ENCODE data around the gene ADORA1.

The ADORA1 gene

DNA sequence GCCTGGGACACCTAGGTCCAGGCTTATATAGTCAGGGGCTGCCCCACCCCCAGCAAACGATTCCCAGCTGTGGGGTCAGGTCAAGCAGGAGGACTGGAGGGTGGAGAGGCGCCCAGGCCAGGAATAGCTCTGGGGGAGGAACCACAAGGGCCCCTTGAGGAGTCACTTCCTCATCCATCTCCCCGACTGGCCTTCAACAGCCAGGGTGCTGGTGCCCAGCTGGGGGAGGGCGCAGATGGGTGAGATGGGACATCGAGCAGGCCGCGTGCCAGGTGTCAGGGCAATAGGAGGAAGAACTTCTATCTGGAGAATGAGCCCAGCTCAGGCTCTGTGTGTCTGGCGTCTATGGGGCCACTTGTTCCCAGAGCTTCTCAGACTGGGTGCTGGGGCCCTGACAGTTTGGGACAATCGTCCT, 48.3 kb downstream of the ADORA1 start:
- Histone ChIP-seq H3K27ac (ENCODE audit: extremely low read depth, low read depth, low read length) (no peak overlapping the region), H3K9me3 (ENCODE audit: control insufficient read depth, insufficient read depth, low read depth, low read length) (no peaks in the 10 kb centered on the region), H3K4me1 (ENCODE audit: control insufficient read depth, insufficient read depth, low read length) (no peaks in the 10 kb centered on the region; the same call in 1 of the 2 replicates), H3K4me3 (ENCODE audit: low read depth, low read length) (no peak overlapping the region), H3K36me3 (ENCODE audit: control insufficient read depth in 2 of 2, insufficient read depth in 1 of 2, low read length in 2 of 2) (no peaks in the 10 kb centered on the region)
- ChIA-PET POLR2A (interaction anchor here (1.4 kb wide), 1 partner anchor 48 kb away, joined by 5 read pairs; the partner anchor contains the start of gene ADORA1), CTCF (interaction anchor here (0.7 to 1.4 kb wide), 3 partner anchors 41 to 135 kb away, joined by 4 to 6 read pairs (median 4); no protein-coding TSS in a partner anchor)
- TF ChIP-seq GLIS1 (tag by site-specific recombination; IDR thresholded peaks at IDR 0.05) (peak; percentile 76), ZNF530 (tag by site-specific recombination; IDR thresholded peaks at IDR 0.05; ENCODE audit: low read depth) (no peak), ZNF837 (tag by site-specific recombination; IDR thresholded peaks at IDR 0.05) (no peak), GLIS2 (tag by site-specific recombination; IDR thresholded peaks at IDR 0.05) (peak; percentile 38), SALL2 (tag by site-specific recombination; IDR thresholded peaks at IDR 0.05; ENCODE audit: borderline replicate concordance) (no peak), ZNF48 (tag by site-specific recombination; IDR thresholded peaks at IDR 0.05) (no peak)

DNA sequence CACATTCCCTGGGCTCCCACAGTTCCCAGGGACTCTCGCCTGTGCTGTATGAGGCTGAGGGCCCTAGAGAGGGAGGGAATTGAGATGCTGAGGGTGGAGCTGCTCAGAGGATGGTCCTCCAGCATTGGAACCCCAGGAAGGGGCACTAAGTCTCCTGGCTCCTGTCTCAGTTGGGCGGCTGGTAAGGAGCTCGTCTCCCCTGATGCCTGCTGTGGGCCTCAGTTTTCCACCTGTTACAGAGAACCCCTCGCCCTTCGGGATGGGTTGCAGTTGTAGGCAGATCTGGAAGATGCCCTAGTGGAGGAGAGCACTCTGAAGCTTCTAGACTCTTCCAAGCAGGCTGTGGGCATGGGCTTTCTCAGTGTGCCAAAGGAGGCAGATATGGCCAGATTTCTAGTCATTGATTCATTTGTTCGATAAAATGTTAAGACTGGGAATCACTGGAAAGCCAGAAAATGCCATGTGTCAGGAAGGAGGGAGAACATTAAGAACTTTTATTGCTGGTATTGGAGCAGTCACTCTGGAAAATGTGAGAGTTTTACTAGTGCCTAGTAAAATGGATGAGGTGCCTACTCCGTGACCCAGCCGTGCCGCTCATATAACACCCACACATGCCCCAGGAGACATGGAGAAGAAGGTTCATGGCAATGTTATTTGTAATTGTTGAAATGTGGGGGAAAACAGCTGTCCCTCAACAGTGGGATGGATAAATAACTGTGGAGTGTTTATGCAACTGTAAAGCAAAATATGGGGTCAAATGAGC, 48.9 kb downstream of the ADORA1 start:
- Histone ChIP-seq H3K9me3 (ENCODE audit: control insufficient read depth, insufficient read depth, low read depth, low read length) (no peaks in the 10 kb centered on the region), H3K27ac (ENCODE audit: extremely low read depth, low read depth, low read length) (no peak overlapping the region), H3K4me1 (ENCODE audit: control insufficient read depth, insufficient read depth, low read length) (no peaks in the 10 kb centered on the region; the same call in 1 of the 2 replicates), H3K36me3 (ENCODE audit: control insufficient read depth in 2 of 2, insufficient read depth in 1 of 2, low read length in 2 of 2) (no peaks in the 10 kb centered on the region), H3K4me3 (ENCODE audit: low read depth, low read length) (no peak overlapping the region)
- TF ChIP-seq ZNF157 (tag by site-specific recombination; IDR thresholded peaks at IDR 0.05) (no peak), ZFHX2 (tag by site-specific recombination; conservative IDR thresholded peaks at IDR 0.05) (peak; percentile 70), EGR2 (tag by site-specific recombination; IDR thresholded peaks at IDR 0.05; ENCODE audit: low read depth) (peak; percentile 67)
- CTCF ChIA-PET = interaction anchor here (0.7 to 1.4 kb wide), 3 partner anchors 40 to 136 kb away, joined by 4 to 6 read pairs (median 4); no protein-coding TSS in a partner anchor
- POLR2A ChIA-PET = interaction anchor here (1.4 kb wide), 1 partner anchor 49 kb away, joined by 5 read pairs; the partner anchor contains the start of gene ADORA1

DNA sequence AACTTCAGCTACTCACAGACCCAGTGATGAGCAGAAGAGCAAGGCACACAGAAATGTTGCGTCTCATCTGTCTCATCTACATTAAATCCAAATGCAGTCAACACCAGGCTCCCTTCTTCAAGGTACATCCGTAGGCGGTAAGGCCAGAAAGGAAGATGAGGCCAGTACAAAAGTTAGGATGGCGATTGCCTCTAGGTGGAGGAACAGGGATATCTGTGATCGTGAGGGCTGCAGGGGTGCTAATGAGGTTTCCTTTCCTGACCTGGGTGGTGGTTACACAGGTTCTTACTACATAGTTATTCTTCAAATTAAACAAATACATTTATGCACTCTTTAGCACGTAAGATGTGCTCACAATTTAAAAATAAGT, 49.5 kb downstream of the ADORA1 start:
- TF ChIP-seq SCRT1 (tag by site-specific recombination; IDR thresholded peaks at IDR 0.05; ENCODE audit: borderline replicate concordance) (no peak), ZNF416 (tag by site-specific recombination; IDR thresholded peaks at IDR 0.05) (no peak), ZNF600 (tag by site-specific recombination; IDR thresholded peaks at IDR 0.05) (no peak), ZNF211 (tag by site-specific recombination; IDR thresholded peaks at IDR 0.05; ENCODE audit: low read depth) (no peak), ZNF311 (tag by site-specific recombination; IDR thresholded peaks at IDR 0.05; ENCODE audit: borderline replicate concordance) (no peak), ZNF114 (tag by site-specific recombination; IDR thresholded peaks at IDR 0.05) (no peak), ZNF560 (tag by site-specific recombination; IDR thresholded peaks at IDR 0.05; ENCODE audit: borderline replicate concordance) (no peak), ZFP3 (tag by site-specific recombination; IDR thresholded peaks at IDR 0.05; ENCODE audit: low read depth) (no peak)
- TF ChIP-seq, protein P1, sequence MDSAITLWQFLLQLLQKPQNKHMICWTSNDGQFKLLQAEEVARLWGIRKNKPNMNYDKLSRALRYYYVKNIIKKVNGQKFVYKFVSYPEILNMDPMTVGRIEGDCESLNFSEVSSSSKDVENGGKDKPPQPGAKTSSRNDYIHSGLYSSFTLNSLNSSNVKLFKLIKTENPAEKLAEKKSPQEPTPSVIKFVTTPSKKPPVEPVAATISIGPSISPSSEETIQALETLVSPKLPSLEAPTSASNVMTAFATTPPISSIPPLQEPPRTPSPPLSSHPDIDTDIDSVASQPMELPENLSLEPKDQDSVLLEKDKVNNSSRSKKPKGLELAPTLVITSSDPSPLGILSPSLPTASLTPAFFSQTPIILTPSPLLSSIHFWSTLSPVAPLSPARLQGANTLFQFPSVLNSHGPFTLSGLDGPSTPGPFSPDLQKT (IDR thresholded peaks at IDR 0.05; ENCODE audit: borderline replicate concordance, low read depth, low read length) = no peak
- no peak overlapping the region for H3K4me3 ChIP-seq (ENCODE audit: low read depth, low read length)
- H3K9me3 ChIP-seq (ENCODE audit: control insufficient read depth, insufficient read depth, low read depth, low read length) = no peaks in the 10 kb centered on the region
- ChIA-PET POLR2A (no interaction called here), CTCF (interaction anchor here (1.0 to 1.4 kb wide), 2 partner anchors 39 to 59 kb away, joined by 4 to 5 read pairs; no protein-coding TSS in a partner anchor)
- H3K36me3 ChIP-seq (ENCODE audit: control insufficient read depth in 2 of 2, insufficient read depth in 1 of 2, low read length in 2 of 2) = no peaks in the 10 kb centered on the region
- no peak overlapping the region for H3K27ac ChIP-seq (ENCODE audit: extremely low read depth, low read depth, low read length)
- no peaks in the 10 kb centered on the region; the same call in 1 of the 2 replicates for H3K4me1 ChIP-seq (ENCODE audit: control insufficient read depth, insufficient read depth, low read length)

Data from HEK293 (cell line).